GM19043 (cell line): Measurements from ENCODE around the gene ETNK1.

Source experiments
- ATAC-seq: cut with Tn5 transposase; IDR thresholded peaks from one replicate; pipeline ENCODE4 v1.9.1; 2021; ENCODE audit warnings: low read depth; ENCODE audit not compliant: unreplicated experiment

Gene ETNK1

GRCh38 chr12:22631863-22632463, 7.0 kb downstream of the ETNK1 start:
- ATAC-seq: no peak

- ATAC-seq: no peak
Measured at GRCh38 chr12:22634883-22635282, 9.9 kb downstream of the ETNK1 start.

- no peak for ATAC-seq
Measured at GRCh38 chr12:22635812-22636211, 10.8 kb downstream of the ETNK1 start.

GRCh38 chr12:22640851-22641250, 15.9 kb downstream of the ETNK1 start:
- no peak for ATAC-seq

- no peak for ATAC-seq
Measured at GRCh38 chr12:22641353-22642053, 16.5 kb downstream of the ETNK1 start.

- no peak for ATAC-seq
Measured at GRCh38 chr12:22648668-22649067, 23.7 kb downstream of the ETNK1 start.

GRCh38 chr12:22653075-22653474, 28.1 kb downstream of the ETNK1 start:
- no peak for ATAC-seq

GRCh38 chr12:22653791-22654190, 28.8 kb downstream of the ETNK1 start:
- no peak for ATAC-seq

- ATAC-seq: no peak
Measured at GRCh38 chr12:22656376-22656775, 31.4 kb downstream of the ETNK1 start.

GRCh38 chr12:22656831-22657230, 31.9 kb downstream of the ETNK1 start:
- no peak for ATAC-seq

- no peak for ATAC-seq
Measured at GRCh38 chr12:22657538-22657937, 32.6 kb downstream of the ETNK1 start.

- ATAC-seq: no peak
Measured at GRCh38 chr12:22658214-22658613, 33.2 kb downstream of the ETNK1 start.

- no peak for ATAC-seq
Measured at GRCh38 chr12:22662356-22662755, 37.4 kb downstream of the ETNK1 start.

- ATAC-seq: no peak
Measured at GRCh38 chr12:22665476-22665875, 40.5 kb downstream of the ETNK1 start.

- ATAC-seq: no peak
Measured at GRCh38 chr12:22667122-22667521, 42.2 kb downstream of the ETNK1 start.

- no peak for ATAC-seq
Measured at GRCh38 chr12:22668441-22668840, 43.5 kb downstream of the ETNK1 start.

- ATAC-seq: no peak
Measured at GRCh38 chr12:22670762-22671161, 45.8 kb downstream of the ETNK1 start.

- no peak for ATAC-seq
Measured at GRCh38 chr12:22672951-22673350, 48.0 kb downstream of the ETNK1 start.

- no peak for ATAC-seq
Measured at GRCh38 chr12:22677781-22678574, 53.0 kb downstream of the ETNK1 start.

- no peak for ATAC-seq
Measured at GRCh38 chr12:22682663-22683062, 57.7 kb downstream of the ETNK1 start.

- no peak for ATAC-seq
Measured at GRCh38 chr12:22683131-22683530, 58.2 kb downstream of the ETNK1 start.
